ENCODE data around the gene STAMBPL1.
"Not testable (repeated sequence)": the region's sequence is repeated elsewhere in the genome, so short reads cannot be mapped to it uniquely, and the experiment has no call there.

Gene STAMBPL1

GRCh38 chr10:88879534-88880281, at the start of gene STAMBPL1:
Gene STAMBPL1 (plus strand): TSS chr10:88880245. CDS start chr10:88901709, 21,464 bp downstream.
- ATAC-seq (peak; percentile 82), DNase-seq (peak; percentile 81 to 86)
- Mint-ChIP-seq H3K27ac (peak within 1 kb of the TSS; percentile 97), H3K27me3 (no peaks in the 10 kb centered on the region), H3K9me3 (no peaks in the 10 kb centered on the region), H3K4me1 (peaks cover 55% of the 10 kb centered on the region), H3K4me3 (peak within 1 kb of the TSS; percentile 91 to 99)

GRCh38 chr10:88830643-88831268, 49.3 kb upstream of the STAMBPL1 start:
- ATAC-seq (peak; percentile 55), DNase-seq (peak in 1 of 2 donors; percentile 21)
- H3K27me3 Mint-ChIP-seq: no peaks in the 10 kb centered on the region
- H3K9me3 Mint-ChIP-seq: peaks cover 0 to 12% of the 10 kb centered on the region in 2 donors
- H3K27ac Mint-ChIP-seq: no peak overlapping the region
- H3K4me1 Mint-ChIP-seq: peaks cover 71% of the 10 kb centered on the region
- H3K4me3 Mint-ChIP-seq: peak overlapping the region; percentile 49 to 52

GRCh38 chr10:88831709-88832108, 48.3 kb upstream of the STAMBPL1 start:
- ATAC-seq (peak; percentile 67), DNase-seq (peak in 1 of 2 donors; percentile 55)
- peak overlapping the region; percentile 11 to 49 for H3K4me3 Mint-ChIP-seq
- H3K4me1 Mint-ChIP-seq: peaks cover 62% of the 10 kb centered on the region
- no peaks in the 10 kb centered on the region for H3K27me3 Mint-ChIP-seq
- peaks cover 0 to 6% of the 10 kb centered on the region in 2 donors for H3K9me3 Mint-ChIP-seq
- H3K27ac Mint-ChIP-seq: peak overlapping the region in 1 of 2 donors; percentile 42

- Mint-ChIP-seq H3K4me3 (no peak overlapping the region), H3K4me1 (peaks cover 55% of the 10 kb centered on the region), H3K27ac (no peak overlapping the region), H3K27me3 (no peaks in the 10 kb centered on the region), H3K9me3 (no peaks in the 10 kb centered on the region)
- DNase-seq: no peak
- ATAC-seq: no peak
Observed at GRCh38 chr10:88832376-88832775, 47.7 kb upstream of the STAMBPL1 start.

- no peak for DNase-seq
- Mint-ChIP-seq H3K4me1 (peaks cover 47% of the 10 kb centered on the region), H3K4me3 (no peak overlapping the region), H3K27ac (no peak overlapping the region), H3K27me3 (no peaks in the 10 kb centered on the region), H3K9me3 (no peaks in the 10 kb centered on the region)
- ATAC-seq: no peak
Observed at GRCh38 chr10:88833156-88833555, 46.9 kb upstream of the STAMBPL1 start.

- no peaks in the 10 kb centered on the region for H3K9me3 Mint-ChIP-seq
- no peaks in the 10 kb centered on the region for H3K27me3 Mint-ChIP-seq
- no peak overlapping the region for H3K4me3 Mint-ChIP-seq
- DNase-seq (no peak), ATAC-seq (no peak)
- H3K27ac Mint-ChIP-seq: peak overlapping the region in 1 of 2 donors; percentile 22
- peaks cover 42% of the 10 kb centered on the region for H3K4me1 Mint-ChIP-seq
Observed at GRCh38 chr10:88833723-88834122, 46.3 kb upstream of the STAMBPL1 start.

GRCh38 chr10:88835096-88835909, 44.7 kb upstream of the STAMBPL1 start:
- Mint-ChIP-seq H3K4me3 (no peak overlapping the region), H3K4me1 (peaks cover 34% of the 10 kb centered on the region), H3K9me3 (no peaks in the 10 kb centered on the region), H3K27ac (no peak overlapping the region), H3K27me3 (no peaks in the 10 kb centered on the region)
- DNase-seq (peak; percentile 80 to 86), ATAC-seq (peak; percentile 89)

- Mint-ChIP-seq H3K27me3 (no peaks in the 10 kb centered on the region), H3K9me3 (no peaks in the 10 kb centered on the region), H3K4me1 (peaks cover 31% of the 10 kb centered on the region), H3K27ac (no peak overlapping the region), H3K4me3 (no peak overlapping the region)
- no peak for DNase-seq
- ATAC-seq: peak; percentile 2
Observed at GRCh38 chr10:88835910-88836221, 44.2 kb upstream of the STAMBPL1 start.

- not testable (repeated sequence) for H3K9me3 Mint-ChIP-seq, ATAC-seq, H3K27me3 Mint-ChIP-seq, DNase-seq, H3K27ac Mint-ChIP-seq, H3K4me3 Mint-ChIP-seq
- peaks cover 29% of the 10 kb centered on the region for H3K4me1 Mint-ChIP-seq
Observed at GRCh38 chr10:88837632-88838031, 42.4 kb upstream of the STAMBPL1 start.

GRCh38 chr10:88838766-88839350, 41.2 kb upstream of the STAMBPL1 start:
- no peaks in the 10 kb centered on the region for H3K27me3 Mint-ChIP-seq
- no peak overlapping the region for H3K4me3 Mint-ChIP-seq
- no peak for ATAC-seq
- H3K27ac Mint-ChIP-seq: no peak overlapping the region
- DNase-seq: no peak
- peaks cover 23% of the 10 kb centered on the region for H3K4me1 Mint-ChIP-seq
- H3K9me3 Mint-ChIP-seq: no peaks in the 10 kb centered on the region

GRCh38 chr10:88840104-88840503, 39.9 kb upstream of the STAMBPL1 start:
- peaks cover 21% of the 10 kb centered on the region for H3K4me1 Mint-ChIP-seq
- H3K4me3 Mint-ChIP-seq: no peak overlapping the region
- H3K27ac Mint-ChIP-seq: no peak overlapping the region
- no peaks in the 10 kb centered on the region for H3K9me3 Mint-ChIP-seq
- peaks cover 4% of the 10 kb centered on the region for H3K27me3 Mint-ChIP-seq
- ATAC-seq: no peak
- no peak for DNase-seq

- no peak for DNase-seq
- Mint-ChIP-seq H3K4me1 (peaks cover 21% of the 10 kb centered on the region), H3K4me3 (peak overlapping the region in 1 of 2 donors; percentile 20), H3K27me3 (peaks cover 11% of the 10 kb centered on the region), H3K9me3 (no peaks in the 10 kb centered on the region), H3K27ac (no peak overlapping the region)
- no peak for ATAC-seq
Observed at GRCh38 chr10:88840881-88841280, 39.2 kb upstream of the STAMBPL1 start.

GRCh38 chr10:88841316-88842111, 38.5 kb upstream of the STAMBPL1 start:
- no peak overlapping the region for H3K4me3 Mint-ChIP-seq
- ATAC-seq: peak; percentile 64

GRCh38 chr10:88843171-88843570, 36.9 kb upstream of the STAMBPL1 start:
- Mint-ChIP-seq H3K4me3 (no peak overlapping the region), H3K4me1 (peaks cover 30% of the 10 kb centered on the region), H3K9me3 (no peaks in the 10 kb centered on the region), H3K27me3 (peaks cover 14% of the 10 kb centered on the region), H3K27ac (no peak overlapping the region)
- ATAC-seq (no peak), DNase-seq (no peak)

More at GRCh38 chr10:88841316-88842111, 38.5 kb upstream of the STAMBPL1 start:
- H3K9me3 Mint-ChIP-seq: no peaks in the 10 kb centered on the region
- peaks cover 21% of the 10 kb centered on the region for H3K4me1 Mint-ChIP-seq
- DNase-seq: peak in 1 of 2 donors; percentile 20
- peaks cover 14% of the 10 kb centered on the region for H3K27me3 Mint-ChIP-seq
- H3K27ac Mint-ChIP-seq: no peak overlapping the region

GRCh38 chr10:88848499-88848898, 31.5 kb upstream of the STAMBPL1 start:
- DNase-seq: no peak
- H3K4me1 Mint-ChIP-seq: peaks cover 27% of the 10 kb centered on the region
- peak overlapping the region; percentile 60 for H3K4me3 Mint-ChIP-seq
- H3K27me3 Mint-ChIP-seq: peaks cover 14% of the 10 kb centered on the region
- peak overlapping the region in 1 of 2 donors; percentile 59 for H3K27ac Mint-ChIP-seq
- ATAC-seq: peak; percentile 83
- no peaks in the 10 kb centered on the region for H3K9me3 Mint-ChIP-seq
